Small intestine (tissue), 7 donors: Measurements from ENCODE around the gene TRIM16. TPM values are rescaled to one million over a fixed set of nuclear protein-coding genes. Genes with fewer than 3 reads are reported as not detected.
A peak's percentile ranks its signal among the peaks of the same experiment; 100 is the strongest.
"Not testable (repeated sequence)": the region's sequence is repeated elsewhere in the genome, so short reads cannot be mapped to it uniquely, and the experiment has no call there.

Source experiments
- DNase-seq, 2 donors: peaks; one replicate each; pipeline versions ENCODE4 v3.0.0 to v3.0.0-alpha.2; 2013
- FAIRE-seq: peaks from 2 replicates; lab custom pipeline; 2012; peaks lifted over from hg19 to GRCh38; lab: Jason Lieb, UNC
- H3K27ac ChIP-seq, 3 donors: one replicate each; pipeline ENCODE4 v1.5.1; 2013; ENCODE audit warnings: low read length in 2 of 3, mild to moderate bottlenecking in 2 of 3, control low read depth in 1 of 3, inconsistent platforms in 1 of 3, low read depth in 1 of 3, moderate library complexity in 1 of 3
- H3K27me3 ChIP-seq, 3 donors: one replicate each; pipeline ENCODE4 v1.6.1; 2013; ENCODE audit warnings: low read length in 3 of 3, inconsistent platforms in 1 of 3; ENCODE audit not compliant: control insufficient read depth in 3 of 3, insufficient read depth in 3 of 3
- H3K36me3 ChIP-seq, 3 donors: one replicate each; pipeline ENCODE4 v1.6.1; 2013; ENCODE audit warnings: low read length in 3 of 3, inconsistent platforms in 1 of 3, low read depth in 1 of 3, mild to moderate bottlenecking in 1 of 3, moderate library complexity in 1 of 3; ENCODE audit not compliant: control insufficient read depth in 3 of 3, insufficient read depth in 2 of 3
- H3K4me1 ChIP-seq, 3 donors: one replicate each; pipeline ENCODE4 v1.6.1; 2013; ENCODE audit warnings: low read length in 2 of 3, inconsistent platforms in 1 of 3, low read depth in 1 of 3, mild to moderate bottlenecking in 1 of 3, moderate library complexity in 1 of 3; ENCODE audit not compliant: control insufficient read depth in 3 of 3, insufficient read depth in 2 of 3
- H3K4me3 ChIP-seq, 3 donors: one replicate each; pipeline ENCODE4 v1.5.1; 2013; ENCODE audit warnings: low read length in 3 of 3, control low read depth in 1 of 3, inconsistent platforms in 1 of 3, low read depth in 1 of 3, mild to moderate bottlenecking in 1 of 3, moderate library complexity in 1 of 3
- H3K9me3 ChIP-seq, 2 donors: one replicate each; pipeline ENCODE4 v1.6.1; 2013; ENCODE audit warnings: low read depth in 1 of 2, low read length in 1 of 2; ENCODE audit not compliant: control insufficient read depth in 2 of 2, insufficient read depth in 1 of 2
- WGBS, 3 donors: extraction: QIAGEN DNeasy Blood & Tissue Kit; methylation state at CpG; one replicate each; pipeline ENCODE4 v1.1.7; 2013; 5-methylcytosine and 5-hydroxymethylcytosine counted together
- polyA plus RNA-seq, 4 donors: library from polyadenylated mRNA; stranded (reverse) in 3 of 4; unstranded in 1 of 4; fragments of 200-250 nt in 3 of 4; fragments of 120-200 nt in 1 of 4; gene quantifications; one replicate each; pipeline versions ENCODE4 v1.2.1 to v1.2.3, GENCODE V29; 2013
- donor health status: healthy with polysubstance abuse.
- donor health status: control.
- donor health status: control.
- donor health status: Bipolar disorder and iron deficiency.
- donor health status: healthy.

Gene TRIM16
- polyA plus RNA-seq, 4 donors = 16.5 to 24.7 (median 21.1) TPM

DNA sequence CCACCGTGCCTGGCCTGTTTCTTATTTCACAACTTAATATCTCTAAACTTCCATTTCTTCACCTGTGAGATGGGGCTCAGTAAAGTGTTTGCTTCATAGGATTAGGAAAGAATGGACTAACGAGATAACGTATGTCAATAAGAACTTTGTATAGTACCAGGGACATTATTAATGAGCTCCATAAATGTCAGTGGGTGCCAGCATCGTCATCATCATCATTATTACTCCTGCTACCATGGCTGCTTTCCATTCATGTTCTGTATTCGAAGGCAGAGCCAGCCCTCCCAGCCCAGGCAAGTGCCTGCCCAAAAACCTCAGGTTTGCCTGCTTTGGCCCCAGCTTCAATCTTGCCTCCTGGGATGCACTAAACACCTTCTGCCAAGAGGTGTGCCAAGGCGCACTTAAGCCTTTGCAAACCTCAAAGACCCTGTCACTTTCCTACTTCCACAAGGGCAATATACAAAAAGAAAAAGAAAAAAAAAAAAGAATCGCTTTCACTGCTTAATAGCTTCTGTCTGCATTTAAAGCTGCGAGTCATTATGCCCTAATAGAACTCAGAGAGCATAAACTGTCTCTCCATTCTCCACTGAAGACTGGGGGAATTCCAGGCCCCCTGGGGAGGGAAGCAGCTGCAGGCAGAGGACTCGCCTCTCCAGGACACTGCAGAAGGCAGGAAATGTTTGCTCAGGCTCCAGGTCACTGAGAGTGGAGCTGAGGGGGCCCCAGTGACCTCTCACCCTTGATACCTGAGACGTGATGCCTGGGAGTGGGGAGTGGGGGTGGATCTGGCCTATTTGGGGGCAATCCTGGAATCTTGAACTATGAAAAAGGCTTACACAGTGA is 38.8 kb downstream of the TRIM16 start:
- DNase-seq = peak; percentile 57 to 64
- not testable (repeated sequence) for H3K27me3 ChIP-seq, H3K36me3 ChIP-seq, H3K4me3 ChIP-seq, FAIRE-seq, H3K9me3 ChIP-seq
- 16 to 46% (median 30%) methylated on average over 9 to 10 of the region's 10 CpGs for whole genome bisulfite sequencing, 3 donors
- Histone ChIP-seq H3K27ac (peak overlapping the region; percentile 34 to 84 (median 81)), H3K4me1 (peaks cover 0 to 24% (median 3%) of the 10 kb centered on the region in 3 donors)

- not testable (repeated sequence) for H3K27me3 ChIP-seq, H3K4me1 ChIP-seq, DNase-seq, H3K36me3 ChIP-seq, H3K9me3 ChIP-seq, H3K27ac ChIP-seq, FAIRE-seq, H3K4me3 ChIP-seq
- 87 to 100% (median 89%) methylated on average over 1 to 2 of the region's 12 CpGs for WGBS, 3 donors
Measured at GRCh38 chr17:15642505-15643251, 41.4 kb downstream of the TRIM16 start.

- H3K4me1 ChIP-seq, H3K27me3 ChIP-seq: not testable (repeated sequence)
Measured at GRCh38 chr17:15642014-15642413, 42.1 kb downstream of the TRIM16 start.

DNA sequence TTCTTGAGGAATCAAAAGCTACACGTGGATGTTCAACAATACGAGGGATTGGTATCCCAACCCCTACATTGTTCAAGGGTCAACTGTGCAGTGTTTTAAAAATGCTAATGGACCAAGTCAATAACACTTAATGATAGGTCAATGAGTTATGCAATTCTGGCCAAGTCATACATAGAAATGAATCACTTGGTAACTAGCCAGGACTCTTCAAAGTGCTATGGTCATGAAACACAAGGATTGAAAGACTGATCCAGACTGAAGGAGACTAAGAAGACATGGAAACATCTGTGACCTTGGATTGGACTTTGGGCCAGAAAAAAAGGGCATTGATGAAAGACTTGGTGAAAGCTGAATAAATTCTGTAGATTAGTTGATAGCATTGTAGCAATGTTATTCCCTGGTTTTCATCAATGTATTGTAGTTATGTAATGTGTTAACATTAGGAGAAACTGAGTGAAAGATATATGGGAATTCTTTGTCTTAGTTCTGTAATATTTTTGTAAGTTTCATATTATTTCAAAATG is 53.1 kb downstream of the TRIM16 start:
- H3K4me3 ChIP-seq, H3K27me3 ChIP-seq, DNase-seq, H3K9me3 ChIP-seq, H3K4me1 ChIP-seq, H3K27ac ChIP-seq: not testable (repeated sequence)
- H3K36me3 ChIP-seq = peaks cover 0 to 12% (median 2%) of the 10 kb centered on the region in 3 donors
- peak; percentile 85 for FAIRE-seq
- 24 to 52% (median 42%) methylated on average over 2 of the region's 2 CpGs for WGBS, 3 donors

More at GRCh38 chr17:15642014-15642413, 42.1 kb downstream of the TRIM16 start:
- FAIRE-seq, DNase-seq, H3K36me3 ChIP-seq, H3K4me3 ChIP-seq, H3K27ac ChIP-seq, H3K9me3 ChIP-seq: not testable (repeated sequence)
- 96 to 100% (median 97%) methylated on average over 4 of the region's 4 CpGs for WGBS, 3 donors

DNA sequence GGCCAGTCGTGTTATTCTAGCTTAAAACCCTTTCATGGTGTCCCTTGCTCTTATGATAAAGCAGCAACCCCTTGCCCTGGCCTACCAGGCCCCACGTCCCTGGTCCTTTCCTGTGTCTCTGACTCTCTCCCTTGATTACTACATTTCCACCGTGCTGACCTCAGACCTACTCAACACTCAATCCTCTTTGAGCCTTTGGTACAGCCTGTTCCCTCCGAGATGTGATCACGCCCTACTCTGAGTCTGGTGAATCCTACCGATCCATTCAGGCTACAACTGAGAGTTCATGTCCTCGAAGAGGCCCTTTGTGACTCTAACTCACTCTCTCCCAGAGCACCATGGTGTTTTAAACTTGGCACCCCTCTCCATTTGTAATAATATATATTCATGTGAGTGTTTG is 54.1 kb downstream of the TRIM16 start:
- WGBS, 3 donors = 92 to 94% (median 93%) methylated on average over 7 of the region's 7 CpGs
- H3K27ac ChIP-seq, H3K4me1 ChIP-seq, FAIRE-seq, H3K36me3 ChIP-seq, H3K9me3 ChIP-seq, H3K27me3 ChIP-seq, DNase-seq, H3K4me3 ChIP-seq: not testable (repeated sequence)

DNA sequence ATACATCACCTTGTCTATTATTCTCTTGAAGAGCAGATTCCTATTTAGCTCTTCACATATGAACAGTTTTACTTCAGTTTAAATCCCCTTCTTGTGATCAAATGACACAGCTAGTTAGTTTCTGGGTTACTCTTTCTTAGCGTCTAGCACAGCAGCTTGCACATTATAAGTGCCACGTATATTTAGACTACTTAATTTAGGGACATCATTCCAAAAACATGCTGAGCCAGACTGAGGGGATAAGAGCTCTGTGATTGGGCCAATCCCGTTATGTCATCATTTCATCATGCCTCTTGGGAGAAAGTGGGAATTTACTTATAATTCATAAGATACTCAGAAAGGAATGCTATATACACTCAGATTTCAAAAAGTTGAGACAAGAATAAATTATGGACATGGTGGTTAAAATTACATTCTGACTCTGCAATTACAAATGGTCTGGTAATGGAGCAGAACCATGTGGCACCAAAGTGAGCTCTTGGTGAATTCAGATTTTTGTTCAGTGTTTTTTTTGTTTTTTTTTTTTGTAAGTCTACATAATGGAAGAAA is 60.4 kb downstream of the TRIM16 start:
- FAIRE-seq, DNase-seq, H3K9me3 ChIP-seq, H3K4me3 ChIP-seq, H3K27me3 ChIP-seq, H3K4me1 ChIP-seq, H3K36me3 ChIP-seq, H3K27ac ChIP-seq: not testable (repeated sequence)
- 67 to 90% (median 90%) methylated on average over 3 of the region's 3 CpGs for WGBS, 3 donors

- H3K4me3 ChIP-seq, H3K4me1 ChIP-seq, H3K9me3 ChIP-seq, FAIRE-seq, H3K36me3 ChIP-seq, H3K27ac ChIP-seq, H3K27me3 ChIP-seq, DNase-seq: not testable (repeated sequence)
- WGBS, 3 donors = 71 to 81% (median 77%) methylated on average over 3 of the region's 4 CpGs
Measured at GRCh38 chr17:15623255-15623654, 60.9 kb downstream of the TRIM16 start.

DNA sequence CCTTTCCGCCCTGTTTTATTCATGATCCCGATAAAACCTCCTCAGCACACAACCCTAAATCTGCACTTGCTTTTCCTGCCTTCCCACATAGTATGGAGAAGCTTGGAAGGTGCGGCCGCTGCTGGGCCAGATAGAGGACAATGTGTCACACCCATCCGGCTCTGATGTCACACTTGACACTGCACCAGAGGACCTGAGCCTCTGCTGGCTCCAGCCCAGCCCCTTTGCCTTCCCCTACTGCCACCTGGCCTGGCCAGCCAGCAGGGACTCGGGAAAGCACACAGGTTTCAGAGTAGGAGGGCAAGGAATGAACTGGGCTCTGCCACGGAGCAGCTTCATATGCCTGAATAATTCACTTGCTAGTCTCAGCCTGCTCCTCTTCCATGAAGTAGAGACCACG is 62.0 kb downstream of the TRIM16 start:
- H3K36me3 ChIP-seq, H3K4me1 ChIP-seq, H3K4me3 ChIP-seq, H3K27me3 ChIP-seq, H3K9me3 ChIP-seq, H3K27ac ChIP-seq, DNase-seq, FAIRE-seq: not testable (repeated sequence)
- 74 to 88% (median 86%) methylated on average over 5 of the region's 8 CpGs for WGBS, 3 donors
